LNCaP clone FGC (cell line): ENCODE measurements around the gene LRRC55.

Source experiments
- DNase-seq: peaks from one replicate; pipeline ENCODE4 v3.0.0-alpha.2; 2011; ENCODE audit warnings: low read depth
- H3K4me3 ChIP-seq: 2 replicates; pipeline ENCODE4 v1.5.1; 2011; ENCODE audit warnings: mild to moderate bottlenecking, low read depth, low read length, control low read depth
- CTCF ChIP-seq: IDR thresholded peaks from 2 replicates; pipeline ENCODE4 v1.5.1; 2012; ENCODE audit warnings: mild to moderate bottlenecking; ENCODE audit not compliant: control insufficient read depth, insufficient read depth; ENCODE audit errors: extremely low read depth

LRRC55 gene

GRCh38 chr11:57223601-57224000, 41.8 kb downstream of the LRRC55 start:
- no peak overlapping the region for H3K4me3 ChIP-seq
- no peak for DNase-seq
- no peak for TF ChIP-seq CTCF

GRCh38 chr11:57224128-57224527, 42.4 kb downstream of the LRRC55 start:
- no peak overlapping the region for H3K4me3 ChIP-seq
- TF ChIP-seq CTCF: no peak
- no peak for DNase-seq

- H3K4me3 ChIP-seq: no peak overlapping the region
- DNase-seq: no peak
- TF ChIP-seq CTCF: no peak
These were observed 42.8 kb downstream of the LRRC55 start for GRCh38 chr11:57224537-57224936.

- DNase-seq: no peak
- H3K4me3 ChIP-seq: no peak overlapping the region
- no peak for TF ChIP-seq CTCF
These were observed 46.8 kb downstream of the LRRC55 start for GRCh38 chr11:57228600-57228999.

GRCh38 chr11:57230316-57230715, 48.6 kb downstream of the LRRC55 start:
- no peak overlapping the region for H3K4me3 ChIP-seq
- DNase-seq: no peak
- TF ChIP-seq CTCF: no peak

GRCh38 chr11:57230791-57231538, 49.2 kb downstream of the LRRC55 start:
- no peak for DNase-seq
- no peak for TF ChIP-seq CTCF
- no peak overlapping the region for H3K4me3 ChIP-seq
